K562 (cell line): ENCODE measurements around the gene FAM171A1. TPM values are rescaled to one million over a fixed set of nuclear protein-coding genes. Genes with fewer than 3 reads are reported as not detected.

Experiments used
- ATAC-seq: fragments of 200-7000 bp; cut with Tn5 transposase; 3 replicates; pipeline ENCODE4 v1.9.1; 2020; ENCODE audit warnings: moderate library complexity
- BruUV-seq: library from RNA; stranded (reverse); fragments of 400-500 nt; replicated peaks from 2 replicates; lab custom pipeline; 2021; lab: Mats Ljungman, UMichigan
- CTCF ChIA-PET: fragments of 300-600 bp; formaldehyde crosslinking; extraction: SDS; loops from one replicate; lab custom pipeline; 2021; ENCODE audit warnings: low intra/inter-chr PET ratio; lab: Yijun Ruan, JAX
- POLR2A ChIA-PET: fragments of 300-600, 350-650 bp; sonication (Branson Sonifier 250); formaldehyde crosslinking; extraction: SDS; loops from one replicate; lab custom pipeline; 2021; ENCODE audit warnings: antibody characterized with exemption, inconsistent platforms; lab: Yijun Ruan, JAX
- DNase-seq, 4 experiments: peaks; one replicate each; pipeline versions ENCODE4 v3.0.0 to v3.0.0-alpha.2; 2011 to 2018; ENCODE audit warnings: low spot score in 3 of 4, mixed read lengths in 3 of 4; ENCODE audit errors: extremely low read depth in 1 of 4
- FAIRE-seq: peaks from 2 replicates; lab custom pipeline; 2011; peaks lifted over from hg19 to GRCh38; lab: Jason Lieb, UNC
- H2AFZ ChIP-seq: 2 replicates; pipeline ENCODE4 v1.6.0; 2011; ENCODE audit warnings: low read depth, low read length, control low read depth, inconsistent platforms
- H3K27ac ChIP-seq: fragments of 200-600 bp; 3 replicates; pipeline ENCODE4 v1.8.0; 2011; ENCODE audit warnings: low read depth, mild to moderate bottlenecking, control low read depth, inconsistent platforms, low read length, moderate library complexity, mixed read lengths; ENCODE audit errors: extremely low read depth
- H3K27me3 ChIP-seq, 2 experiments: fragments of 300-600 bp in 1 of 2; 2 replicates in 1 of 2; 3 replicates in 1 of 2; pipeline versions ENCODE4 v1.6.0 to v1.8.0; 2011; ENCODE audit warnings: inconsistent platforms in 2 of 2, low read length in 2 of 2, mild to moderate bottlenecking in 1 of 2, mixed read lengths in 1 of 2, moderate library complexity in 1 of 2; ENCODE audit not compliant: control insufficient read depth in 2 of 2, insufficient read depth in 2 of 2
- H3K36me3 ChIP-seq: fragments of 300-600 bp; 3 replicates; pipeline ENCODE4 v1.8.0; 2011; ENCODE audit warnings: mild to moderate bottlenecking, low read length, inconsistent platforms; ENCODE audit not compliant: control insufficient read depth, insufficient read depth
- H3K4me1 ChIP-seq, 2 experiments: fragments of 200-600 bp in 1 of 2; replicated peaks in 1 of 2; 2 replicates in 1 of 2; 3 replicates in 1 of 2; pipeline versions ENCODE4 v1.5.1 to v1.8.0; 2011; ENCODE audit warnings: inconsistent platforms in 2 of 2, low read length in 2 of 2, mild to moderate bottlenecking in 1 of 2, mixed read lengths in 1 of 2, moderate library complexity in 1 of 2; ENCODE audit not compliant: control insufficient read depth in 2 of 2, insufficient read depth in 2 of 2
- H3K4me2 ChIP-seq: 2 replicates; pipeline ENCODE4 v1.6.1; 2011; ENCODE audit warnings: low read length, control low read depth, inconsistent platforms, mixed read lengths; ENCODE audit not compliant: insufficient read depth
- H3K4me3 ChIP-seq: fragments of 200-600 bp; sonication (generic), shearing (Covaris generic); 2 replicates; pipeline ENCODE4 v1.5.1; 2016; ENCODE audit warnings: control low read depth, inconsistent platforms
- H3K79me2 ChIP-seq: fragments of 200-600 bp; 3 replicates; pipeline ENCODE4 v1.8.0; 2011; ENCODE audit warnings: low read length, inconsistent platforms; ENCODE audit not compliant: control insufficient read depth, insufficient read depth
- H3K9ac ChIP-seq, 2 experiments: 2 replicates each; pipeline versions ENCODE4 v1.6.0 to v1.6.1; 2011; ENCODE audit warnings: low read depth in 2 of 2, low read length in 2 of 2, control low read depth in 1 of 2, inconsistent platforms in 1 of 2, mild to moderate bottlenecking in 1 of 2, mixed read lengths in 1 of 2; ENCODE audit not compliant: insufficient read depth in 1 of 2
- H3K9me1 ChIP-seq: one replicate; pipeline ENCODE4 v1.6.0; 2011; ENCODE audit warnings: inconsistent platforms, mild to moderate bottlenecking, low read length, moderate library complexity; ENCODE audit not compliant: control insufficient read depth, insufficient read depth
- H3K9me3 ChIP-seq: replicated peaks from 2 replicates; pipeline ENCODE4 v1.5.1; 2011; ENCODE audit warnings: low read depth, low read length, inconsistent platforms; ENCODE audit not compliant: control insufficient read depth, insufficient read depth
- H4K20me1 ChIP-seq: replicated peaks from 2 replicates; pipeline ENCODE4 v1.6.1; 2011; ENCODE audit warnings: low read length, inconsistent platforms, mixed read lengths; ENCODE audit not compliant: control insufficient read depth, insufficient read depth
- C11orf30 ChIP-seq: fragments of 450-650 bp; IDR thresholded peaks from 2 replicates; pipeline ENCODE4 v1.6.1; 2016; ENCODE audit warnings: low read depth, mild to moderate bottlenecking
- CBX3 ChIP-seq, 2 experiments: IDR thresholded peaks; 1 replicate in 1 of 2; 2 replicates in 1 of 2; pipeline ENCODE4 v1.6.1; 2012; ENCODE audit warnings: inconsistent platforms in 2 of 2, low read length in 2 of 2, borderline replicate concordance in 1 of 2, control low read depth in 1 of 2
- CBX5 ChIP-seq: IDR thresholded peaks from 2 replicates; pipeline ENCODE4 v1.6.1; 2014; ENCODE audit warnings: low read depth, borderline replicate concordance
- CTCF ChIP-seq, 3 experiments: IDR thresholded peaks in 2 of 3; conservative IDR thresholded peaks in 1 of 3; 2 replicates each; pipeline ENCODE4 v1.5.1; 2011 to 2012; ENCODE audit warnings: low read length in 3 of 3, mild to moderate bottlenecking in 3 of 3, control low read depth in 2 of 3, improper control_type of control experiment in 1 of 3, inconsistent platforms in 1 of 3, low read depth in 1 of 3, mixed read lengths in 1 of 3, moderate library complexity in 1 of 3; ENCODE audit not compliant: insufficient read depth in 2 of 3
- GTF2A2 ChIP-seq: IDR thresholded peaks from 2 replicates; pipeline ENCODE4 v1.6.1; 2016; ENCODE audit warnings: mild to moderate bottlenecking, missing genetic modification characterization, missing compliant biosample characterization
- KLF16 ChIP-seq: IDR thresholded peaks from 2 replicates; pipeline ENCODE4 v1.6.1; 2016; ENCODE audit warnings: antibody characterized with exemption
- MTA2 ChIP-seq: fragments of 450-650 bp; IDR thresholded peaks from 2 replicates; pipeline ENCODE4 v1.6.1; 2016; ENCODE audit warnings: low read depth
- NKRF ChIP-seq: fragments of 450-650 bp; IDR thresholded peaks from 2 replicates; pipeline ENCODE4 v1.6.1; 2016; ENCODE audit warnings: borderline replicate concordance
- PKNOX1 ChIP-seq: fragments of 450-650 bp; IDR thresholded peaks from 2 replicates; pipeline ENCODE4 v1.6.1; 2016
- POLR2AphosphoS5 ChIP-seq: IDR thresholded peaks from 2 replicates; pipeline ENCODE4 v1.6.1; 2011; ENCODE audit warnings: mild to moderate bottlenecking, low read depth, low read length, moderate library complexity; ENCODE audit not compliant: control insufficient read depth, insufficient read depth
- TRIM24 ChIP-seq, 2 experiments: fragments of 450-650 bp; IDR thresholded peaks; 2 replicates each; pipeline ENCODE4 v1.6.1; 2016
- TRIM28 ChIP-seq: fragments of 450-650 bp; IDR thresholded peaks from 2 replicates; pipeline ENCODE4 v1.6.1; 2017
- ZBTB33 ChIP-seq: sonication (generic); formaldehyde crosslinking; IDR thresholded peaks from 2 replicates; pipeline ENCODE4 v1.8.1; 2023; ENCODE audit warnings: mild to moderate bottlenecking, missing genetic modification reagents
- ZNF764 ChIP-seq: fragments of 250-450 bp; sonication (Bioruptor Pico); IDR thresholded peaks from 2 replicates; pipeline ENCODE4 v1.4.0; 2020; ENCODE audit warnings: low read depth, mild to moderate bottlenecking, moderate library complexity
- WGBS: fragments of 100-300 bp; shearing (Covaris generic); methylation state at CpG from one replicate; pipeline ENCODE4 v1.1.6; 2016; ENCODE audit warnings: low coverage, mixed read lengths; ENCODE audit not compliant: insufficient coverage; ENCODE audit errors: missing lambda C conversion rate; 5-methylcytosine and 5-hydroxymethylcytosine counted together
- in situ Hi-C: fragments of 300-500 bp; cut with MboI; formaldehyde crosslinking; loops from 4 replicates; pipeline ENCODE4 v1.15.0; 2018; ENCODE audit warnings: inconsistent platforms, mixed read lengths
- intact Hi-C: fragments of 100-400 bp; cut with micrococcal nuclease; formaldehyde crosslinking; loops from 2 replicates; pipeline ENCODE4 v1.14.2; 2022
- polyA plus RNA-seq, 8 experiments: library from polyadenylated mRNA; depleted of rRNA in 4 of 8; stranded (reverse) in 5 of 8; unstranded in 3 of 8; fragments of >200 nt; fragmentation: Nextera tagmentation in 2 of 8; fragmentation: Illumina TruSeq in 1 of 8; extraction: Ambion mirVana in 2 of 8; extraction: Trizol in 1 of 8; gene quantifications; 2 replicates each; pipeline versions ENCODE4 v1.2.1 to v1.2.3, GENCODE V29; 2011 to 2014; ENCODE audit warnings: inconsistent platforms in 1 of 8, missing spikeins in 1 of 8
- total RNA-seq, 7 experiments: library from RNA; depleted of rRNA in 6 of 7; stranded (reverse); fragments of >200 nt in 6 of 7; fragmentation: Illumina TruSeq in 2 of 7; extraction: Trizol in 2 of 7; gene quantifications; 2 replicates each; pipeline versions ENCODE4 v1.2.1 to v1.2.3, GENCODE V29; 2011 to 2021; ENCODE audit warnings: low replicate concordance in 1 of 7

Gene FAM171A1
- total and polyA plus RNA-seq, 9 of the 15 experiments (the other 6 are each of a cell fraction or from before 2014, with no cell fraction given): 0.51 to 8.2 (median 4.8) TPM

- peak; percentile 44 to 66 (median 63) for TF ChIP-seq CTCF (IDR thresholded peaks at IDR 0.05 in 2 of 3, conservative IDR thresholded peaks at IDR 0.05 in 1 of 3; ENCODE audit: insufficient read depth in 2 of 3, low read depth in 1 of 3, low read length in 3 of 3)
- no peak for TF ChIP-seq C11orf30
- no peak for TF ChIP-seq ZBTB33
Observed at GRCh38 chr10:15419279-15419874, 48.3 kb upstream of the FAM171A1 start (continued).

GRCh38 chr10:15416034-15416433 is 44.9 kb upstream of the FAM171A1 start:
- Histone ChIP-seq H4K20me1 (no peaks in the 10 kb centered on the region), H3K27me3 (no peaks in the 10 kb centered on the region), H3K36me3 (no peaks in the 10 kb centered on the region), H3K9me1 (no peaks in the 10 kb centered on the region), H2AFZ (no peak overlapping the region), H3K9ac (no peak overlapping the region), H3K4me1 (peaks cover 0 to 9% of the 10 kb centered on the region in 2 experiments; a peak in 2 of 5 replicates), H3K4me2 (no peak overlapping the region), H3K9me3 (peaks cover 1% of the 10 kb centered on the region; the same call in 1 of the 2 replicates), H3K27ac (no peak overlapping the region), H3K4me3 (no peak overlapping the region), H3K79me2 (no peaks in the 10 kb centered on the region)
- ChIA-PET POLR2A (no interaction called here), CTCF (no interaction called here)
- WGBS: 19% methylated on average over 1 of the region's 1 CpG
- ATAC-seq: no peak
- no peak for DNase-seq
- intact Hi-C loops: no loop called here
- no peak for FAIRE-seq
- in situ Hi-C loops: no loop called here
- BruUV-seq: no TSS peak
- peak in 1 of 2 experiments; percentile 65; a peak in 1 of 4 replicates for TF ChIP-seq TRIM24 (IDR thresholded peaks at IDR 0.05)
- TF ChIP-seq CBX5: peak; percentile 74; the same call in 1 of the 2 replicates
- no peak for TF ChIP-seq KLF16
- TF ChIP-seq ZNF764 (CRISPR knock-in tag): no peak
- TF ChIP-seq POLR2AphosphoS5: no peak
- peak in 1 of 2 experiments; percentile 94; a peak in 2 of 3 replicates for TF ChIP-seq CBX3 (IDR thresholded peaks at IDR 0.05; ENCODE audit: borderline replicate concordance in 1 of 2, low read length in 2 of 2)
- peak; percentile 32; the same call in 1 of the 2 replicates for TF ChIP-seq PKNOX1
- TF ChIP-seq NKRF: no peak
- no peak for TF ChIP-seq MTA2
- TF ChIP-seq TRIM28: peak; percentile 51; the same call in 1 of the 2 replicates
- TF ChIP-seq GTF2A2 (tag): no peak
